Inferior parietal cortex (tissue), 1 donor: ENCODE results near the gene DAAM2.

Source experiments
- DNase-seq: peaks from one replicate; pipeline ENCODE4 v3.0.0-alpha.2; 2016; ENCODE audit errors: extremely low spot score

DAAM2 gene

DNA sequence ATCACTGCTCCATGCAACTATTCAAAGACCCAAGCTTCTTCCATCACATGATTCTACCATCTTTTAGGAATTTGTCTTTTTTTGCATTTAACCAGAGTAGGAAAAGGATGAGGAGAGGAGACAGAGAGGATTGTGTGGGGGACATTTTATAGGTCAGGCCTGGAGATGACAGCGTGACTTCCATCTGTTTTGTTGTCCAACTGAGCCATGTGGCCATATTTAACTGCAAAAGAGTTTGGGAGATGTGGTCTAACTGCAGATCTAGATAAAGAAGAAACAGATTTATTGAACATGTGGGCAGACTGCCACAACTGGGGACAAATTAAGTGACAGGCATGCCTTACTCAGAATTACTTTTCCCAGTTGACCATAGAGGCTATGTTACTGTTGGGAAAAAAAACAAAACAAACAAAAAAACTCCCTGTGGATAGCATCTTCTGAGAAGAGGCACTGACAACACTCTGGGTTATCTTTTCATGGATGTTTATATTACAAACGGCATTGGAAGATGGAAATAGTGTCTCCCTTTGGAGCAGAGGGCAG lies 161.0 kb downstream of the DAAM2 start:
- no peak for DNase-seq
